Gastroesophageal sphincter (tissue), 4 donors: Measurements from ENCODE around the gene HPSE2. TPM values are rescaled to one million over a fixed set of nuclear protein-coding genes. Genes with fewer than 3 reads are reported as not detected.

Source experiments
- ATAC-seq: fragments of 150-250 bp; one replicate; pipeline ENCODE4 v1.9.1; 2016; ENCODE audit warnings: mild to moderate bottlenecking, moderate library complexity
- H3K27ac ChIP-seq, 4 donors: fragments of 200-600 bp; sonication (generic) in 3 of 4; 1 replicate in 3 of 4; 2 replicates in 1 of 4; pipeline ENCODE4 v1.5.1; 2016 to 2019
- H3K27me3 ChIP-seq: fragments of 200-600 bp; sonication (generic); one replicate; pipeline ENCODE4 v1.5.1; 2019
- H3K36me3 ChIP-seq, 2 donors: fragments of 200-600 bp; sonication (generic); one replicate each; pipeline ENCODE4 v1.5.1; 2019; ENCODE audit warnings: control low read depth in 1 of 2
- H3K4me1 ChIP-seq, 3 donors: fragments of 200-600 bp; sonication (generic); 1 replicate in 2 of 3; 2 replicates in 1 of 3; pipeline ENCODE4 v1.5.1; 2016 to 2019; ENCODE audit warnings: control low read depth in 2 of 3
- H3K4me3 ChIP-seq, 2 donors: fragments of 200-600 bp; sonication (generic); one replicate each; pipeline ENCODE4 v1.5.1; 2019; ENCODE audit warnings: mild to moderate bottlenecking in 1 of 2, moderate library complexity in 1 of 2
- H3K9me3 ChIP-seq, 3 donors: fragments of 200-600 bp; sonication (generic); one replicate each; pipeline ENCODE4 v1.5.1; 2017 to 2019; ENCODE audit warnings: control low read depth in 2 of 3
- CTCF ChIP-seq, 4 experiments: fragments of 200-600 bp in 2 of 4; fragments of 450-650 bp in 2 of 4; sonication (generic) in 1 of 4; IDR thresholded peaks; one replicate each; pipeline ENCODE4 v1.5.1; 2017 to 2019; ENCODE audit warnings: antibody characterized with exemption in 4 of 4, mild to moderate bottlenecking in 2 of 4, moderate library complexity in 2 of 4
- EP300 ChIP-seq: sonication (generic); formaldehyde crosslinking; IDR thresholded peaks from one replicate; pipeline ENCODE4 v1.6.1; 2017; ENCODE audit warnings: antibody characterized with exemption, mild to moderate bottlenecking
- POLR2A ChIP-seq, 2 donors: fragments of 450-650 bp; IDR thresholded peaks; one replicate each; pipeline ENCODE4 v1.6.1; 2017; ENCODE audit warnings: antibody characterized with exemption in 2 of 2, mild to moderate bottlenecking in 2 of 2, moderate library complexity in 1 of 2
- POLR2AphosphoS5 ChIP-seq: sonication (generic); formaldehyde crosslinking; IDR thresholded peaks from one replicate; pipeline ENCODE4 v1.6.1; 2017; ENCODE audit warnings: antibody characterized with exemption
- WGBS, 2 donors: methylation state at CpG; one replicate each; pipeline ENCODE4 v1.1.5; 2018; ENCODE audit warnings: low coverage in 1 of 2; 5-methylcytosine and 5-hydroxymethylcytosine counted together
- total RNA-seq, 4 donors: library from RNA; depleted of rRNA; stranded (reverse); fragments of >200 nt; gene quantifications; one replicate each; pipeline ENCODE4 v1.1.0, GENCODE V29; 2016

HPSE2 gene
- total RNA-seq, 4 donors from 2014 or later: 19.1 to 74.5 (median 58.8) TPM

DNA sequence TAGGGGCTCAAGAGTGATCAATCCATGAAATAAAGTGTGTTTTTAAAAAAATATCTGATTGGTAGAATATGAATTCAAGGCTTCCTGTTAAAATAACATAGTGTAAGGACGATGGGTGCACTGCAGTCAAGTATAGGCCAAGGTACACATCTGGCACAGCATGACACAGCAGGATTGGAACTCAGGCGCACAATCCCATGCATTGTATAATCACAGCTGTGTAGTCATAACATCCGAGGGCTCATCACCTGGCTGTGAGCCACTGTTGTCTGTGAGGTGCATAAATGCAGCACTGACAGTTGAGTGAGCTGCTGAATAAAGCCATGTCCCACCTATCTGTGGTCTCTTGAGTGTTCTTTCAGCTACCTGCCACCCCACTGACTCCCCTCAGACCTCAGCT is 646.6 kb downstream of the HPSE2 start:
- 24 to 74% methylated on average over 3 of the region's 3 CpGs for WGBS, 2 donors
- no peak for ATAC-seq
- Histone ChIP-seq H3K27ac (no peak overlapping the region), H3K4me1 (peaks cover 0 to 33% (median 0%) of the 10 kb centered on the region in 3 donors), H3K36me3 (no peaks in the 10 kb centered on the region), H3K4me3 (no peak overlapping the region), H3K9me3 (no peaks in the 10 kb centered on the region), H3K27me3 (no peaks in the 10 kb centered on the region)
- TF ChIP-seq POLR2AphosphoS5 (no peak), POLR2A (IDR thresholded peaks at IDR 0.05) (no peak), CTCF (IDR thresholded peaks at IDR 0.05) (no peak), EP300 (no peak)

- no peak for TF ChIP-seq CTCF (IDR thresholded peaks at IDR 0.05)
- TF ChIP-seq POLR2A (IDR thresholded peaks at IDR 0.05): no peak
- no peak for TF ChIP-seq POLR2AphosphoS5
- TF ChIP-seq EP300: no peak
- Histone ChIP-seq H3K4me3 (no peak overlapping the region), H3K36me3 (no peaks in the 10 kb centered on the region), H3K27me3 (no peaks in the 10 kb centered on the region), H3K4me1 (peaks cover 0 to 33% (median 0%) of the 10 kb centered on the region in 3 donors), H3K27ac (peak overlapping the region in 2 of 4 donors; percentile 10 to 18), H3K9me3 (no peaks in the 10 kb centered on the region)
- 32 to 51% methylated on average over 2 of the region's 2 CpGs for WGBS, 2 donors
- no peak for ATAC-seq
Observed at GRCh38 chr10:98587156-98587837, 648.4 kb downstream of the HPSE2 start.

DNA sequence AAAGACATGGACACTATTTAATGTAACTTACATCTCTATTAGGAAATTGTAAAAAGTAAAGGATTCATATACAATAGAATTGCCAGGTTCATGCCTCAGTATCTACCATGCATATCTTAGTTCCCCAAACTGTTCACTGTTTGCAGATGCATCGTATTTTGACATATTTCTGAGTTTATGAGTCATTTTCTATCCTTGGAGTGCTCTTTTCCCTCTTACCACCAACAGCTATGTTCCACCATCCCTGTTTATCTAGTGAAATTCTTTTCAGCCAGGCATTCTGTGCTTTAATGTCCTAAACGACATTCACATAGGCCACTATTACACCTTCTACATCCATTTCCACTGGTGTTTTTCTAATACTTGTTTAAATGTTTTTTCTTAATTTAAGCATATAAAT is 649.6 kb downstream of the HPSE2 start:
- Histone ChIP-seq H3K4me3 (no peak overlapping the region), H3K4me1 (peaks cover 0 to 33% (median 0%) of the 10 kb centered on the region in 3 donors), H3K27ac (no peak overlapping the region), H3K27me3 (no peaks in the 10 kb centered on the region), H3K9me3 (no peaks in the 10 kb centered on the region), H3K36me3 (no peaks in the 10 kb centered on the region)
- WGBS, 2 donors: 63 to 76% methylated on average over 2 of the region's 2 CpGs
- no peak for ATAC-seq
- TF ChIP-seq CTCF (IDR thresholded peaks at IDR 0.05) (no peak), EP300 (no peak), POLR2A (IDR thresholded peaks at IDR 0.05) (no peak), POLR2AphosphoS5 (no peak)

DNA sequence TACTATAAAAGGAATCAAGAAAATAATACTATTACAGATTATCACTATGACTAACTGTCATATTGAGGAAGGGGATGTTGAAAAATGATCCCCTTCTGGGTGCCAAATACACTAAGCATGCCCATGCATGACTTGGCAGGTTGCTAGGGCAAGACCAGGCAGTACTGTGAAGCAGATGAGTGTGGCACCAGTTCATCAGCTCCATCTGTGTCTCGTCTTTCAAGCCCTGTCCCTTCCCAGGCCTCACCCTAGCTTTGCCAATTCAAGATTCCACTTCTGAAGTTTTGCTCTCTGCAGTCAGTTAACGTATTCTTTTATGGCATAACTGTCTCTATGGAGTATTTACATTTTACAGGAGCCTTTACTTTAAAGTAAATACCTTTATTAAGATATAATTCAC is 653.3 kb downstream of the HPSE2 start:
- no peak for ATAC-seq
- no peak overlapping the region for H3K27ac ChIP-seq
- 30 to 43% methylated on average over 2 of the region's 2 CpGs for WGBS, 2 donors

More for the DNA sequence above, 653.3 kb downstream of the HPSE2 start:
- TF ChIP-seq POLR2AphosphoS5: no peak
- TF ChIP-seq POLR2A (IDR thresholded peaks at IDR 0.05): no peak
- TF ChIP-seq EP300: no peak
- no peak for TF ChIP-seq CTCF (IDR thresholded peaks at IDR 0.05)
- Histone ChIP-seq H3K36me3 (no peaks in the 10 kb centered on the region), H3K9me3 (no peaks in the 10 kb centered on the region), H3K4me3 (no peak overlapping the region), H3K4me1 (peaks cover 0 to 13% (median 0%) of the 10 kb centered on the region in 3 donors), H3K27me3 (no peaks in the 10 kb centered on the region)
